ENCODE data around the gene SELENOK. TPM values are rescaled to one million over a fixed set of nuclear protein-coding genes. Genes with fewer than 3 reads are reported as not detected.

Gene SELENOK
- total and polyA plus RNA-seq, 2 donors (not counting 3 experiments of a cell fraction or from before 2014, with no cell fraction given) = 26.1 to 35.2 TPM

DNA sequence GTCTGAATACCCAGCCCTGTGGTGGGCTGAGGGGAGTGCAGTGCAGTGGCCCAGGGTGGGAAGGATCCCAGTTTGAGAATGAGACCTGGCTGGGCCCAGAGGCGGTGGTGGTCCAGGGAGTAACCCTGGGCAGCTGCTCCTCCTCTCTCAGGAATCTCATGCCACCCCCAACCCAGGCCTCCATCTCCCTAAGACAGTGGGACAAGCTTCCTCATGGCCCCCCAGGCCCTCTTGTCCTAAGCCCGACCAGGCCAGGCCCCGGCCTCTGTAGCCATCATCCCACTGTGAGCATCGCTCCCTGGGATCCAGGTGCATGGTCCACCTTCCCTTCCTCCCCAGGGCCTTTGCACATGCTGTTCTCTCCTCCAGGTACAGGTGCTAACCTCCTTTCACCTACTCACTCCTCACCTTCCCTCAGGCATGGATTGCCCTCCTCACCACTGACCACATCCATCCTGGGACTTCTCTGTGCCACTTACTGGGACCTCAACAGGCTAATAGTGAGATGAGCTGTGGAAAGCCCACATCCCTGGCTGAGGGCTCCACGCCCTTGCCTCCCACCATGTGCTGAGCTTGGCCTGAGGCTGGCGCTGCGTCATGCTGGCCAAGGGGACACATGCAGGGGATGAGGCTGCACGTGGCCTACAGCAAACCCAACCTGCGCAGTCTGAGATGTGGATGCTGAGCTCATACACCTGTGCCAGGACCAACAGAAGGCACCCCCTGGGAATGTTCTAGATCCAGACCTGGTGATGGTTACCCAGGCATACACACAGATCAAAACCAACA is 55.4 kb downstream of the SELENOK start:
- no peak for FAIRE-seq
- H3K27ac ChIP-seq (ENCODE audit: insufficient read depth, low read depth, low read length) = no peak overlapping the region
- POLR2A ChIA-PET = no interaction called here

More for the DNA sequence above, 55.4 kb downstream of the SELENOK start:
- Histone ChIP-seq H3K36me3 (ENCODE audit: control insufficient read depth in 2 of 2, extremely low read depth in 1 of 2, insufficient read depth in 2 of 2, low read length in 2 of 2) (no peaks in the 10 kb centered on the region), H3K4me3 (replicated peaks in 1 of 3; ENCODE audit: insufficient read depth in 1 of 3, low read depth in 1 of 3, low read length in 3 of 3) (no peak overlapping the region), H2AFZ (ENCODE audit: low read depth, low read length) (no peak overlapping the region), H3K4me2 (ENCODE audit: insufficient read depth, low read length) (no peak overlapping the region), H3K4me1 (ENCODE audit: control insufficient read depth, extremely low read depth, insufficient read depth, low read length) (no peaks in the 10 kb centered on the region), H3K9me1 (replicated peaks; ENCODE audit: control insufficient read depth, extremely low read depth, insufficient read depth, low read length) (no peaks in the 10 kb centered on the region), H3K9me3 (replicated peaks; ENCODE audit: control insufficient read depth, insufficient read depth, low read length) (no peaks in the 10 kb centered on the region), H3K27me3 (ENCODE audit: control insufficient read depth in 2 of 2, insufficient read depth in 2 of 2, low read length in 2 of 2) (no peaks in the 10 kb centered on the region), H4K20me1 (replicated peaks; ENCODE audit: control insufficient read depth, extremely low read depth, insufficient read depth, low read length) (no peaks in the 10 kb centered on the region), H3K79me2 (ENCODE audit: control insufficient read depth, insufficient read depth, low read length) (no peaks in the 10 kb centered on the region), H3K9ac (replicated peaks; ENCODE audit: extremely low read depth, insufficient read depth, low read length) (no peak overlapping the region)
- no peak for DNase-seq (ENCODE audit: low read depth, low spot score)
- intact Hi-C loops (cut with micrococcal nuclease) = no loop called here
- BruUV-seq (replicated peaks) = no TSS peak
- TF ChIP-seq POLR2A (IDR thresholded peaks at IDR 0.05; ENCODE audit: low read depth, low read length) (no peak), MAX (IDR thresholded peaks at IDR 0.05; ENCODE audit: insufficient read depth, insufficient read length) (no peak), EZH2 (IDR thresholded peaks at IDR 0.05; ENCODE audit: borderline replicate concordance, low read depth, low read length, severe bottlenecking) (no peak), FOS (IDR thresholded peaks at IDR 0.05; ENCODE audit: borderline replicate concordance, insufficient read depth, low read length) (no peak), POLR2AphosphoS5 (IDR thresholded peaks at IDR 0.05; ENCODE audit: insufficient read depth, low read depth, low read length) (no peak), JUN (IDR thresholded peaks at IDR 0.05; ENCODE audit: borderline replicate concordance, insufficient read depth, insufficient read length, low read depth) (no peak), GATA2 (IDR thresholded peaks at IDR 0.05; ENCODE audit: insufficient read depth, insufficient read length, low read depth, low read length) (no peak), MYC (IDR thresholded peaks at IDR 0.05; ENCODE audit: low read depth, low read length) (no peak)
- TF ChIP-seq, protein P1, sequence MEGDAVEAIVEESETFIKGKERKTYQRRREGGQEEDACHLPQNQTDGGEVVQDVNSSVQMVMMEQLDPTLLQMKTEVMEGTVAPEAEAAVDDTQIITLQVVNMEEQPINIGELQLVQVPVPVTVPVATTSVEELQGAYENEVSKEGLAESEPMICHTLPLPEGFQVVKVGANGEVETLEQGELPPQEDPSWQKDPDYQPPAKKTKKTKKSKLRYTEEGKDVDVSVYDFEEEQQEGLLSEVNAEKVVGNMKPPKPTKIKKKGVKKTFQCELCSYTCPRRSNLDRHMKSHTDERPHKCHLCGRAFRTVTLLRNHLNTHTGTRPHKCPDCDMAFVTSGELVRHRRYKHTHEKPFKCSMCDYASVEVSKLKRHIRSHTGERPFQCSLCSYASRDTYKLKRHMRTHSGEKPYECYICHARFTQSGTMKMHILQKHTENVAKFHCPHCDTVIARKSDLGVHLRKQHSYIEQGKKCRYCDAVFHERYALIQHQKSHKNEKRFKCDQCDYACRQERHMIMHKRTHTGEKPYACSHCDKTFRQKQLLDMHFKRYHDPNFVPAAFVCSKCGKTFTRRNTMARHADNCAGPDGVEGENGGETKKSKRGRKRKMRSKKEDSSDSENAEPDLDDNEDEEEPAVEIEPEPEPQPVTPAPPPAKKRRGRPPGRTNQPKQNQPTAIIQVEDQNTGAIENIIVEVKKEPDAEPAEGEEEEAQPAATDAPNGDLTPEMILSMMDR (IDR thresholded peaks at IDR 0.05; ENCODE audit: extremely low read depth in 1 of 2, insufficient read depth in 1 of 2, low read depth in 1 of 2, low read length in 2 of 2) = no peak
- dilution Hi-C loops (cut with MboI; ENCODE audit: extremely low pct_ligation_motif_present, low sequenced_read_pairs) = no loop called here
- CTCF ChIA-PET = no interaction called here

Data from endothelial cell of umbilical vein (primary cell).